HEK293 (cell line): ENCODE measurements around the gene PCOLCE2.

Source experiments
- CTCF ChIA-PET: fragments of 350-600 bp; formaldehyde crosslinking; extraction: SDS; loops from one replicate; lab custom pipeline; 2021; ENCODE audit warnings: antibody characterized with exemption; lab: Yijun Ruan, JAX
- POLR2A ChIA-PET: fragments of 300-600 bp; formaldehyde crosslinking; extraction: SDS; loops from one replicate; lab custom pipeline; 2020; ENCODE audit warnings: antibody characterized with exemption, inconsistent platforms; lab: Yijun Ruan, JAX
- H3K27ac ChIP-seq: fragments of 200-500 bp; sonication (Bioruptor generic); 2 replicates; pipeline ENCODE4 v1.5.1; 2014; ENCODE audit warnings: low read depth, low read length, control low read depth, inconsistent platforms; ENCODE audit errors: extremely low read depth
- H3K36me3 ChIP-seq, 2 experiments: fragments of 200-500 bp in 1 of 2; sonication (Bioruptor generic) in 1 of 2; 1 replicate in 1 of 2; 2 replicates in 1 of 2; pipeline ENCODE4 v1.5.1; 2014 to 2017; ENCODE audit warnings: inconsistent platforms in 2 of 2, low read length in 2 of 2; ENCODE audit not compliant: control insufficient read depth in 2 of 2, insufficient read depth in 1 of 2
- H3K4me1 ChIP-seq: fragments of 200-500 bp; sonication (Bioruptor generic); 2 replicates; pipeline ENCODE4 v1.5.1; 2014; ENCODE audit warnings: mild to moderate bottlenecking, low read length, inconsistent platforms; ENCODE audit not compliant: control insufficient read depth, insufficient read depth
- H3K4me3 ChIP-seq: 2 replicates; pipeline ENCODE4 v1.5.1; 2011; ENCODE audit warnings: low read depth, mild to moderate bottlenecking, control low read depth, low read length, moderate library complexity
- H3K9me3 ChIP-seq: fragments of 200-500 bp; sonication (Bioruptor generic); 2 replicates; pipeline ENCODE4 v1.5.1; 2014; ENCODE audit warnings: low read depth, low read length, inconsistent platforms; ENCODE audit not compliant: control insufficient read depth, insufficient read depth
- CTCF ChIP-seq: fragments of 450-650 bp; formaldehyde crosslinking; IDR thresholded peaks from 2 replicates; pipeline ENCODE4 v1.5.1; 2016; ENCODE audit warnings: missing biosample characterization, missing genetic modification characterization
- MZF1 ChIP-seq: fragments of 450-650 bp; formaldehyde crosslinking; IDR thresholded peaks from 2 replicates; pipeline ENCODE4 v1.5.1; 2017; ENCODE audit warnings: missing biosample characterization, missing genetic modification characterization, borderline replicate concordance
- SALL2 ChIP-seq: fragments of 450-650 bp; formaldehyde crosslinking; IDR thresholded peaks from 2 replicates; pipeline ENCODE4 v1.5.0; 2017; ENCODE audit warnings: missing biosample characterization, mild to moderate bottlenecking, missing genetic modification characterization, borderline replicate concordance
- SP3 ChIP-seq: fragments of 450-650 bp; formaldehyde crosslinking; IDR thresholded peaks from 2 replicates; pipeline ENCODE4 v1.5.1; 2016; ENCODE audit warnings: missing biosample characterization, missing genetic modification characterization
- YY1 ChIP-seq: fragments of 450-650 bp; formaldehyde crosslinking; IDR thresholded peaks from 2 replicates; pipeline ENCODE4 v1.5.1; 2018; ENCODE audit warnings: missing biosample characterization, missing genetic modification characterization
- ZBTB11 ChIP-seq: fragments of 450-650 bp; formaldehyde crosslinking; conservative IDR thresholded peaks from 2 replicates; pipeline ENCODE4 v1.5.1; 2016; ENCODE audit warnings: low read depth, missing biosample characterization, missing genetic modification characterization
- ZFP37 ChIP-seq: fragments of 450-650 bp; formaldehyde crosslinking; IDR thresholded peaks from 2 replicates; pipeline ENCODE4 v1.5.1; 2016; ENCODE audit warnings: missing biosample characterization, missing genetic modification characterization
- ZNF112 ChIP-seq: fragments of 450-650 bp; formaldehyde crosslinking; IDR thresholded peaks from 2 replicates; pipeline ENCODE4 v1.5.0; 2017; ENCODE audit warnings: missing biosample characterization, missing genetic modification characterization
- ZNF146 ChIP-seq: fragments of 450-650 bp; formaldehyde crosslinking; IDR thresholded peaks from 2 replicates; pipeline ENCODE4 v1.5.1; 2016; ENCODE audit warnings: missing biosample characterization, missing genetic modification characterization
- ZNF174 ChIP-seq: fragments of 450-650 bp; formaldehyde crosslinking; IDR thresholded peaks from 2 replicates; pipeline ENCODE4 v1.5.0; 2017; ENCODE audit warnings: missing biosample characterization, mild to moderate bottlenecking, missing genetic modification characterization
- ZNF211 ChIP-seq: fragments of 450-650 bp; formaldehyde crosslinking; IDR thresholded peaks from 2 replicates; pipeline ENCODE4 v1.5.1; 2016; ENCODE audit warnings: low read depth, missing biosample characterization, missing genetic modification characterization
- ZNF311 ChIP-seq: fragments of 450-650 bp; formaldehyde crosslinking; IDR thresholded peaks from 2 replicates; pipeline ENCODE4 v1.5.1; 2017; ENCODE audit warnings: missing biosample characterization, missing genetic modification characterization, borderline replicate concordance
- ZNF335 ChIP-seq: fragments of 450-650 bp; formaldehyde crosslinking; conservative IDR thresholded peaks from 2 replicates; pipeline ENCODE4 v1.5.1; 2016; ENCODE audit warnings: missing biosample characterization, missing genetic modification characterization
- ZNF37A ChIP-seq: fragments of 450-650 bp; IDR thresholded peaks from 2 replicates; pipeline ENCODE4 v1.5.1; 2018; ENCODE audit warnings: missing biosample characterization, missing genetic modification characterization
- ZNF423 ChIP-seq: fragments of 450-650 bp; formaldehyde crosslinking; IDR thresholded peaks from 2 replicates; pipeline ENCODE4 v1.5.1; 2016; ENCODE audit warnings: missing biosample characterization, missing genetic modification characterization
- ZNF501 ChIP-seq: fragments of 450-650 bp; formaldehyde crosslinking; IDR thresholded peaks from 2 replicates; pipeline ENCODE4 v1.5.1; 2016; ENCODE audit warnings: missing biosample characterization, missing genetic modification characterization
- ZNF518A ChIP-seq: fragments of 450-650 bp; formaldehyde crosslinking; conservative IDR thresholded peaks from 2 replicates; pipeline ENCODE4 v1.5.1; 2016; ENCODE audit warnings: low read depth, missing biosample characterization, missing genetic modification characterization
- ZNF529 ChIP-seq: fragments of 450-650 bp; formaldehyde crosslinking; IDR thresholded peaks from 2 replicates; pipeline ENCODE4 v1.5.1; 2017; ENCODE audit warnings: missing genetic modification characterization, missing biosample characterization; ENCODE audit not compliant: insufficient replicate concordance
- ZNF660 ChIP-seq: fragments of 450-650 bp; IDR thresholded peaks from 2 replicates; pipeline ENCODE4 v1.5.1; 2018; ENCODE audit warnings: missing biosample characterization, mild to moderate bottlenecking, missing genetic modification characterization
- ZNF664 ChIP-seq: fragments of 450-650 bp; formaldehyde crosslinking; IDR thresholded peaks from 2 replicates; pipeline ENCODE4 v1.5.1; 2016; ENCODE audit warnings: missing biosample characterization, missing genetic modification characterization
- ZNF670 ChIP-seq: fragments of 450-650 bp; formaldehyde crosslinking; IDR thresholded peaks from 2 replicates; pipeline ENCODE4 v1.5.1; 2016; ENCODE audit warnings: missing biosample characterization, missing genetic modification characterization, low read depth
- ZNF692 ChIP-seq: fragments of 450-650 bp; formaldehyde crosslinking; IDR thresholded peaks from 2 replicates; pipeline ENCODE4 v1.5.1; 2016; ENCODE audit warnings: missing biosample characterization, missing genetic modification characterization
- TF ChIP-seq, protein P1 (sequence below): fragments of 450-650 bp; formaldehyde crosslinking; IDR thresholded peaks from 2 replicates; pipeline ENCODE4 v1.5.1; 2016; ENCODE audit warnings: missing biosample characterization, missing genetic modification characterization

Gene PCOLCE2

GRCh38 chr3:142889212-142890014 lies 530 bp upstream of the PCOLCE2 start:
- H3K27ac ChIP-seq = peak overlapping the region; percentile 82; the same call in 1 of the 2 replicates
- POLR2A ChIA-PET = no interaction called here
- H3K9me3 ChIP-seq = no peaks in the 10 kb centered on the region
- peak overlapping the region; percentile 65 for H3K4me3 ChIP-seq
- H3K36me3 ChIP-seq = no peaks in the 10 kb centered on the region
- CTCF ChIA-PET = interaction anchor here (1.0 kb wide), 1 partner anchor 61 kb away, joined by 3 read pairs; no protein-coding TSS in a partner anchor
- H3K4me1 ChIP-seq = peaks cover 6% of the 10 kb centered on the region; the same call in 1 of the 2 replicates
- TF ChIP-seq ZNF518A (tag by site-specific recombination) (no peak), SALL2 (tag by site-specific recombination) (no peak), ZNF423 (tag by site-specific recombination) (peak; percentile 41; the same call in 1 of the 2 replicates), ZNF37A (tag by site-specific recombination) (no peak), ZNF174 (tag by site-specific recombination) (no peak), YY1 (tag by site-specific recombination) (no peak), ZNF501 (tag by site-specific recombination) (no peak), ZNF146 (tag by site-specific recombination) (no peak), ZNF529 (tag by site-specific recombination) (no peak), ZNF660 (tag by site-specific recombination) (no peak), ZNF335 (tag by site-specific recombination) (peak; percentile 56), ZNF664 (no peak), MZF1 (tag by site-specific recombination) (no peak), ZNF311 (tag by site-specific recombination) (no peak), ZNF692 (no peak), SP3 (tag by site-specific recombination) (peak; percentile 44; the same call in 1 of the 2 replicates), ZNF211 (no peak), ZFP37 (tag by site-specific recombination) (no peak), CTCF (tag by site-specific recombination) (no peak), ZNF112 (tag by site-specific recombination) (no peak), ZNF670 (tag by site-specific recombination) (no peak), ZBTB11 (no peak)
- TF ChIP-seq, protein P1, sequence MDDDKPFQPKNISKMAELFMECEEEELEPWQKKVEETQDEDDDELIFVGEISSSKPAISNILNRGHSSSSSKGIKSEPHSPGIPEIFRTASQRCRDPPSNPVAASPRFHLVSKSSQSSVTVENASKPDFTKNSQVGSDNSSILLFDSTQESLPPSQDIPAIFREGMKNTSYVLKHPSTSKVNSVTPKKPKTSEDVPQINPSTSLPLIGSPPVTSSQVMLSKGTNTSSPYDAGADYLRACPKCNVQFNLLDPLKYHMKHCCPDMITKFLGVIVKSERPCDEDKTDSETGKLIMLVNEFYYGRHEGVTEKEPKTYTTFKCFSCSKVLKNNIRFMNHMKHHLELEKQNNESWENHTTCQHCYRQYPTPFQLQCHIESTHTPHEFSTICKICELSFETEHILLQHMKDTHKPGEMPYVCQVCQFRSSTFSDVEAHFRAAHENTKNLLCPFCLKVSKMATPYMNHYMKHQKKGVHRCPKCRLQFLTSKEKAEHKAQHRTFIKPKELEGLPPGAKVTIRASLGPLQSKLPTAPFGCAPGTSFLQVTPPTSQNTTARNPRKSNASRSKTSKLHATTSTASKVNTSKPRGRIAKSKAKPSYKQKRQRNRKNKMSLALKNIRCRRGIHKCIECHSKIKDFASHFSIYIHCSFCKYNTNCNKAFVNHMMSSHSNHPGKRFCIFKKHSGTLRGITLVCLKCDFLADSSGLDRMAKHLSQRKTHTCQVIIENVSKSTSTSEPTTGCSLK = no peak
